Measurements from ENCODE around the gene ZNRF1. TPM values are rescaled to one million over a fixed set of nuclear protein-coding genes. Genes with fewer than 3 reads are reported as not detected.

Gene ZNRF1
- total RNA-seq, 1 experiment from 2014 or later, result 55.1 TPM

DNA sequence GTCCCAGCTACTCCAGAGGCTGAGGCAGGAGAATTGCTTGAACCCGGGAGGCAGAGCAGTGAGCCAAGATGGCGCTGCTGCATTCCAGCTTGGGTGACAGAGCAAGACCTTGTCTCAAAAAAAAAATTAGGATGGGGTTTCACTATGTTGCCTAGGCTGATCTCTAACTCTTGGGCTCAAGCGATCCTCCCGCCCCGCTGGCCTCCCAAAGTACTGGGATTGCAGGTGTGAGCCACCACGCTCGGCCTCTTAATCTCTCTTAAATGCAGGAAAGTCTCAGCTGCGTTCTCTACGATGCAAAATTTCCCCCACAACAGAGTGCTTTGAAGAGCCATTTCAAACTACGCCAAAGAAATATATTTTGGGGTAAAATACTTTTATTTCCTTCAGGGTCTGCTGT, 8.0 kb upstream of the ZNRF1 start:
- ChIA-PET POLR2A (ENCODE audit: low non-redundant PET) (no interaction called here), CTCF (no interaction called here)
- intact Hi-C loops (cut with micrococcal nuclease; ENCODE audit: unreplicated experiment), result no loop called here

DNA sequence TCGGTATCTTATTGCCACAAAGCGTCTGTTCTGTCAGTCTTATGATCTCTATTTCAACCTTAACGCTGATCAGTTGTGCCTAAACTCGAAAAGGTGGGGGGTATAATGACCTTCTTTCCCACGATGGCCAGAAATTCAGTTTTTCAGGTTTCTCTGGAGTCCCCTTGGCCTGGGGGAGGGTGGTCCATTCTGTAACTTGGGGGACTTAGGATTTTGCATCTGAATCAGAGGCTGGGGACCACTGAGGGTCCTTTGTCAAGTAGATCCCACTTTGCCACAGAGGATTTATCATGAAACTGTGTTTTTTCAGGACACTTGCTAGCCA, 7.6 kb upstream of the ZNRF1 start:
- no peak overlapping the region for H3K27ac ChIP-seq (ENCODE audit: low read depth, low read length, poor library complexity, severe bottlenecking)
- no peak for TF ChIP-seq EZH2 (IDR thresholded peaks at IDR 0.05; ENCODE audit: borderline replicate concordance, low read depth, low read length, poor library complexity, severe bottlenecking)
- TF ChIP-seq, protein P1, sequence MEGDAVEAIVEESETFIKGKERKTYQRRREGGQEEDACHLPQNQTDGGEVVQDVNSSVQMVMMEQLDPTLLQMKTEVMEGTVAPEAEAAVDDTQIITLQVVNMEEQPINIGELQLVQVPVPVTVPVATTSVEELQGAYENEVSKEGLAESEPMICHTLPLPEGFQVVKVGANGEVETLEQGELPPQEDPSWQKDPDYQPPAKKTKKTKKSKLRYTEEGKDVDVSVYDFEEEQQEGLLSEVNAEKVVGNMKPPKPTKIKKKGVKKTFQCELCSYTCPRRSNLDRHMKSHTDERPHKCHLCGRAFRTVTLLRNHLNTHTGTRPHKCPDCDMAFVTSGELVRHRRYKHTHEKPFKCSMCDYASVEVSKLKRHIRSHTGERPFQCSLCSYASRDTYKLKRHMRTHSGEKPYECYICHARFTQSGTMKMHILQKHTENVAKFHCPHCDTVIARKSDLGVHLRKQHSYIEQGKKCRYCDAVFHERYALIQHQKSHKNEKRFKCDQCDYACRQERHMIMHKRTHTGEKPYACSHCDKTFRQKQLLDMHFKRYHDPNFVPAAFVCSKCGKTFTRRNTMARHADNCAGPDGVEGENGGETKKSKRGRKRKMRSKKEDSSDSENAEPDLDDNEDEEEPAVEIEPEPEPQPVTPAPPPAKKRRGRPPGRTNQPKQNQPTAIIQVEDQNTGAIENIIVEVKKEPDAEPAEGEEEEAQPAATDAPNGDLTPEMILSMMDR (conservative IDR thresholded peaks at IDR 0.05; ENCODE audit: low read depth, low read length), result no peak
- H3K27me3 ChIP-seq (replicated peaks; ENCODE audit: insufficient read depth, low read depth, low read length, poor library complexity), result no peaks in the 10 kb centered on the region
- BruUV-seq (replicated peaks), result no TSS peak
- ChIA-PET CTCF (no interaction called here), POLR2A (ENCODE audit: low non-redundant PET) (no interaction called here)
- no peak for DNase-seq (ENCODE audit: low spot score)
- H3K4me3 ChIP-seq (ENCODE audit: low read depth, low read length, poor library complexity, severe bottlenecking), result no peak overlapping the region
- no peaks in the 10 kb centered on the region for H3K9me3 ChIP-seq (ENCODE audit: low read depth, low read length, poor library complexity, severe bottlenecking)
- H3K4me1 ChIP-seq (ENCODE audit: insufficient read depth, low read length, poor library complexity, severe bottlenecking), result no peaks in the 10 kb centered on the region
- intact Hi-C loops (cut with micrococcal nuclease; ENCODE audit: unreplicated experiment), result no loop called here
- no peaks in the 10 kb centered on the region for H3K36me3 ChIP-seq (ENCODE audit: insufficient read depth, low read length, poor library complexity, severe bottlenecking)

More for the DNA sequence above, 8.0 kb upstream of the ZNRF1 start:
- BruUV-seq (replicated peaks), result no TSS peak
- DNase-seq (ENCODE audit: low spot score), result no peak
- Histone ChIP-seq H3K9me3 (ENCODE audit: low read depth, low read length, poor library complexity, severe bottlenecking) (no peaks in the 10 kb centered on the region), H3K27ac (ENCODE audit: low read depth, low read length, poor library complexity, severe bottlenecking) (no peak overlapping the region), H3K4me3 (ENCODE audit: low read depth, low read length, poor library complexity, severe bottlenecking) (no peak overlapping the region), H3K4me1 (ENCODE audit: insufficient read depth, low read length, poor library complexity, severe bottlenecking) (no peaks in the 10 kb centered on the region), H3K27me3 (replicated peaks; ENCODE audit: insufficient read depth, low read depth, low read length, poor library complexity) (no peaks in the 10 kb centered on the region), H3K36me3 (ENCODE audit: insufficient read depth, low read length, poor library complexity, severe bottlenecking) (no peaks in the 10 kb centered on the region)
- TF ChIP-seq EZH2 (IDR thresholded peaks at IDR 0.05; ENCODE audit: borderline replicate concordance, low read depth, low read length, poor library complexity, severe bottlenecking), result no peak
- TF ChIP-seq, protein P1 (conservative IDR thresholded peaks at IDR 0.05; ENCODE audit: low read depth, low read length), result no peak

DNA sequence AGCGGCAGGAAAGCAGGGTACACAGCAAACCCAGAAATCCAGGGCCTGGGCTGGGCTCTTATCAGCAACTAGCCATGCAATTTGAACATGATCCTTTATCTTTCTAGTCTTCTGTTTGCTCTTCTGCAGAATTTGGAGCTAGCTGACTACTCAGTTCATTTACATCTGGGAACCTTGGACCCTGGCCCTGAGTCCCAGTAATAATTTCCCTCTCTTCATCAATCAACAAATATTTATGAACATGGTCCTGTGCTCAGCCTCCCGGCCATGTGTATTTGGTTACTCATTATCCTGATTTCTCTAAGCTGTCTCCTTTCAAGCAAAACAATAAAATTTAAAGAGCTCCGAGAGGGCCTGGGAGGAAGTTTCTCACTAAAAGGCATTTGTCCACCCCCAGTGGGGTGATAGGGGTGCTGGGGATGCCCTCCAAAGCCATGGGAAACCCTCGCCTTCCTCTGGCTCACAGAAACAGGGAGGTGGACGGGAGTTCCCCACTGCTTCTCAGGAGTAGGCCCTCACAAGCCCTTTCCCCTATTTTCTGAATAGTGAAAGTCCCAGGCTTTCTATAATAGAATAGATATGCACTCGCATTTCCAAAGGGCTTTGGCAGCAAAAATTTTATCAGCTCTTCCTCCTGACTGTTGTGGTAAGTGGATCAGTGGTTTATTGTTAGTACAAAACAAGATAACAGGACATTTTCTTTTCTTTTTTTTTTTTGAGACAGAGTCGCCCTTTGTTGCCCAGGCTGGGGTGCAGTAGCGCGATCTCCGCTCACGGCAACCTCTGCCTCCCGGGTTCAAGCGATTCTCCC, 7.0 kb upstream of the ZNRF1 start:
- DNase-seq (ENCODE audit: low spot score), result no peak
- no TSS peak for BruUV-seq (replicated peaks)
- Histone ChIP-seq H3K9me3 (ENCODE audit: low read depth, low read length, poor library complexity, severe bottlenecking) (no peaks in the 10 kb centered on the region), H3K27me3 (replicated peaks; ENCODE audit: insufficient read depth, low read depth, low read length, poor library complexity) (no peaks in the 10 kb centered on the region), H3K36me3 (ENCODE audit: insufficient read depth, low read length, poor library complexity, severe bottlenecking) (no peaks in the 10 kb centered on the region), H3K27ac (ENCODE audit: low read depth, low read length, poor library complexity, severe bottlenecking) (no peak overlapping the region), H3K4me1 (ENCODE audit: insufficient read depth, low read length, poor library complexity, severe bottlenecking) (no peaks in the 10 kb centered on the region), H3K4me3 (ENCODE audit: low read depth, low read length, poor library complexity, severe bottlenecking) (no peak overlapping the region)
- ChIA-PET CTCF (no interaction called here), POLR2A (ENCODE audit: low non-redundant PET) (no interaction called here)
- intact Hi-C loops (cut with micrococcal nuclease; ENCODE audit: unreplicated experiment), result no loop called here
- TF ChIP-seq EZH2 (IDR thresholded peaks at IDR 0.05; ENCODE audit: borderline replicate concordance, low read depth, low read length, poor library complexity, severe bottlenecking), result no peak
- TF ChIP-seq, protein P1 (conservative IDR thresholded peaks at IDR 0.05; ENCODE audit: low read depth, low read length), result no peak
